Myometrial cell (primary cell): ENCODE results near the gene RND3. TPM values are rescaled to one million over a fixed set of nuclear protein-coding genes. Genes with fewer than 3 reads are reported as not detected.

Source experiments
- total RNA-seq: library from RNA; depleted of rRNA; stranded (reverse); fragments of >200 nt; gene quantifications from 2 replicates; pipeline ENCODE4 v1.2.3, GENCODE V29; 2015

The RND3 gene, protein sequence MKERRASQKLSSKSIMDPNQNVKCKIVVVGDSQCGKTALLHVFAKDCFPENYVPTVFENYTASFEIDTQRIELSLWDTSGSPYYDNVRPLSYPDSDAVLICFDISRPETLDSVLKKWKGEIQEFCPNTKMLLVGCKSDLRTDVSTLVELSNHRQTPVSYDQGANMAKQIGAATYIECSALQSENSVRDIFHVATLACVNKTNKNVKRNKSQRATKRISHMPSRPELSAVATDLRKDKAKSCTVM
- total RNA-seq: 136 and 161 TPM in 2 replicates

DNA sequence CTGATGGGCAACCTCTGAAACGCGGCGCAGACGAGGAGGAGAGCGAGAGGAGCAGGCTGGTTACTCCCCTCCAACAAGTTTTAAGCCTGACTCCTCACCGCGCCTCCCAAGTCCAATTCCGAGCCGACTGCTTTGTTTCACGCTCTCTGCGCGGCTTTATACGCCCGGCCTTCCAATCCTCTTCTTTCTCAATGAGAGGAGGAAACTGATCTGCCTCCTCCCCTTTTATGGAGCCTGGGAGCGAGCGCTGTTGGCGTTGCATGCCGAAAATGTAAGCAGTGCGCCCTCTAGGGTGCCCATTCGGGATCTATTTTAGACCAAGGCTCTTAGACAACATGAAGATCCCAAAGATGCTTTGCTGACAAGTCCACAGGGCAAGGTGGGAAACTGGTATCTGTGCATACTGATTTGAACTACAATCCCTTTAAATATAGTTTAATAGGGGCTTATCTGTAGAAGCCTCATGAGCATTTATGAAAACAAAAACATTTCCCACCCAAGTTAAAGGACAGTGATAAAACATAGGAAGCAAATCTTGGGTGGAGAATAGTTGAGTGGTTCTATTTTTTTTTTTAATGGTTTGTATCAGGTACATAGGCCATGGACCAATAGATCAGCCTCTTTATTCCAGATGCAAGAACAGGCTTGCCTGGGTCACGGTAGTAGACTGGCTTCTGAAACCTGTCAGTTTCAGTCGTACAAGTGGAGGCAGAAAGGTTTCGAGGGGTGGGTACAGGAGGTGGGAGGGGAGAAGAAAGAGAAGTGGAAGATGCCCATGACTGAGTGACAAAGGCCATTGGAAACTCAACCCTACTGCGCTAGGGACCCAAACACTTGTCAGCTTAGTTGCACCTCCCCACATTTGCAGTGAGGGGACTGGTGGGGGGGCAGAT lies at the start of gene RND3:
TSS of gene RND3 (minus strand) at position 131 of the 893 bp plus-strand sequence. CDS start 250 bp downstream, outside the sequence.

